GM23338 (cell line): ENCODE results near the gene AHDC1.

ENCODE experiments used
- CREB1 ChIP-seq: fragments of 250-450 bp; sonication (Bioruptor Pico); IDR thresholded peaks from 2 replicates; pipeline ENCODE4 v1.5.0; 2020; ENCODE audit warnings: low read depth, mild to moderate bottlenecking, moderate library complexity
- CTCF ChIP-seq, 2 experiments: fragments of 200-600 bp in 1 of 2; sonication (generic) in 1 of 2; conservative IDR thresholded peaks; 2 replicates each; pipeline versions ENCODE4 v1.5.1 to v1.6.1; 2016 to 2017; ENCODE audit warnings: antibody characterized with exemption in 2 of 2, low read depth in 2 of 2, mild to moderate bottlenecking in 2 of 2, moderate library complexity in 1 of 2
- EZH2 ChIP-seq: fragments of 200-600 bp; sonication (generic); IDR thresholded peaks from one replicate; pipeline ENCODE4 v1.8.0; 2017; ENCODE audit warnings: antibody characterized with exemption, mild to moderate bottlenecking, low read depth; ENCODE audit not compliant: unreplicated experiment
- POLR2AphosphoS5 ChIP-seq: IDR thresholded peaks from 2 replicates; pipeline ENCODE4 v1.6.1; 2016; ENCODE audit warnings: antibody characterized with exemption, low read depth
- REST ChIP-seq: IDR thresholded peaks from one replicate; pipeline ENCODE4 v1.6.1; 2018; ENCODE audit warnings: antibody characterized with exemption; ENCODE audit not compliant: unreplicated experiment

GRCh38 chr1:27560268-27561123 lies 43.4 kb downstream of the AHDC1 start:
- TF ChIP-seq CTCF (conservative IDR thresholded peaks at IDR 0.05; ENCODE audit: low read depth in 2 of 2) (no peak), EZH2 (no peak), POLR2AphosphoS5 (no peak), REST (no peak), CREB1 (CRISPR knock-in tag) (no peak)
